Upper lobe of left lung (tissue), 4 donors: Measurements from ENCODE around the gene MIA.

ENCODE experiments used
- CTCF ChIP-seq, 6 experiments: fragments of 450-650 bp in 4 of 6; fragments of 200-600 bp in 2 of 6; sonication (generic) in 2 of 6; IDR thresholded peaks; one replicate each; pipeline ENCODE4 v1.5.1; 2016 to 2019; ENCODE audit warnings: antibody characterized with exemption in 6 of 6
- POLR2A ChIP-seq, 4 donors: fragments of 450-650 bp; IDR thresholded peaks; one replicate each; pipeline ENCODE4 v1.5.1; 2016 to 2017; ENCODE audit warnings: antibody characterized with exemption in 4 of 4, mild to moderate bottlenecking in 2 of 4
- POLR2AphosphoS5 ChIP-seq, 2 donors: sonication (generic); formaldehyde crosslinking; IDR thresholded peaks; one replicate each; pipeline ENCODE4 v1.5.1; 2017; ENCODE audit warnings: antibody characterized with exemption in 2 of 2

GRCh38 chr19:40736661-40737060 is 38.7 kb upstream of the MIA start:
- TF ChIP-seq POLR2AphosphoS5 (IDR thresholded peaks at IDR 0.05) = no peak
- no peak for TF ChIP-seq POLR2A (IDR thresholded peaks at IDR 0.05)
- TF ChIP-seq CTCF (IDR thresholded peaks at IDR 0.05) = no peak
